ENCODE data around the gene TMEM169.

The TMEM169 gene

GRCh38 chr2:216084547-216084946 is 2.8 kb downstream of the TMEM169 start:
- H3K4me1 ChIP-seq, result no peaks in the 10 kb centered on the region
- no peak overlapping the region for H3K9ac ChIP-seq
- no peak overlapping the region for H2AFZ ChIP-seq
- H3K9me3 ChIP-seq (ENCODE audit: control insufficient read depth, low read length), result no peaks in the 10 kb centered on the region
- H3K79me2 ChIP-seq, result peaks cover 5% of the 10 kb centered on the region
- no peak overlapping the region for H3K27ac ChIP-seq
- H3K36me3 ChIP-seq (ENCODE audit: control insufficient read depth, insufficient read depth, low read length), result no peaks in the 10 kb centered on the region
- TF ChIP-seq CTCF (IDR thresholded peaks at IDR 0.05), result no peak
- no peak overlapping the region for H3K4me2 ChIP-seq (ENCODE audit: low read length)
- no peaks in the 10 kb centered on the region for H3K27me3 ChIP-seq (ENCODE audit: control insufficient read depth, insufficient read depth, low read length)
- no peak overlapping the region for H3K4me3 ChIP-seq (ENCODE audit: low read depth, low read length)

DNA sequence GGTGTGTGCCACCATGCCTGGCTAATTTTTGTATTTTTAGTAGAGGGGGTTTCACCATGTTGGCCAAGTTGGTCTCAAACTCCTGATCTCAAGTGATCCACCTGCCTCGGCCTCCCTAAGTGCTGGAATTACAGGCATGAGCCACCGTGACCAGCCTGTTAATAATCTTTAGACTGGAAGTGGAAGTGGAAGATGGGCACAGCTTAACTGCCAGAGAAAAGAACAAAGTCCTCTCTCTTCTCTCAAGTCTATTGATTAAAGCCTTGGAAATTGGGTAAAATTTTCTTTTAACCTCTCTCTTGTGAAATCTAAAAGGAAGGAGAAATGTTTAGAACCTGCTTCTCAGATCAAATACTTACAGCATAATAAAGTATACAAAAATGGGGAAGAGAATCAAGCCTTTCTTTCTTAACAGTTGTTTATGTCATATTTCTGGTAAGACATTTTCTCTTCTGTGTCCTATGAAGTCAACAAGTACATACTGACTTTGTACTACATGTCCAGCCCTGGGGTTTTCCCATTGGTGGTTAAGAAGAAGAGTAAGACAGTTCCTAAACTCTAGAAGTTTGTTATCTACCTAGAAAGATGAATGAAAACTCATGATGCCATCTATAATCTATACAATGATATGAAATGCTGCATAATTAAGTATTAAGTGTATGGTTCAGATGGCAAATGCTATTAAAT is 4.6 kb downstream of the TMEM169 start:
- peaks cover under 1% of the 10 kb centered on the region for H3K79me2 ChIP-seq
- H3K4me2 ChIP-seq (ENCODE audit: low read length), result no peak overlapping the region
- no peaks in the 10 kb centered on the region for H3K4me1 ChIP-seq
- H3K27ac ChIP-seq, result no peak overlapping the region
- no peak overlapping the region for H3K9ac ChIP-seq
- no peaks in the 10 kb centered on the region for H3K36me3 ChIP-seq (ENCODE audit: control insufficient read depth, insufficient read depth, low read length)
- no peak overlapping the region for H2AFZ ChIP-seq
- H3K4me3 ChIP-seq (ENCODE audit: low read depth, low read length), result no peak overlapping the region
- TF ChIP-seq CTCF (IDR thresholded peaks at IDR 0.05), result no peak
- no peaks in the 10 kb centered on the region for H3K9me3 ChIP-seq (ENCODE audit: control insufficient read depth, low read length)
- no peaks in the 10 kb centered on the region for H3K27me3 ChIP-seq (ENCODE audit: control insufficient read depth, insufficient read depth, low read length)

GRCh38 chr2:216090369-216090786 is 8.7 kb downstream of the TMEM169 start:
- Histone ChIP-seq H3K4me1 (no peaks in the 10 kb centered on the region), H3K9me3 (ENCODE audit: control insufficient read depth, low read length) (no peaks in the 10 kb centered on the region), H3K36me3 (ENCODE audit: control insufficient read depth, insufficient read depth, low read length) (no peaks in the 10 kb centered on the region), H3K4me3 (ENCODE audit: low read depth, low read length) (no peak overlapping the region), H3K27ac (no peak overlapping the region), H3K4me2 (ENCODE audit: low read length) (no peak overlapping the region), H3K79me2 (no peaks in the 10 kb centered on the region), H3K9ac (no peak overlapping the region), H2AFZ (no peak overlapping the region), H3K27me3 (ENCODE audit: control insufficient read depth, insufficient read depth, low read length) (no peaks in the 10 kb centered on the region)
- TF ChIP-seq CTCF (IDR thresholded peaks at IDR 0.05), result no peak

- H3K9me3 ChIP-seq (ENCODE audit: control insufficient read depth, low read length), result no peaks in the 10 kb centered on the region
- no peaks in the 10 kb centered on the region for H3K4me1 ChIP-seq
- no peaks in the 10 kb centered on the region for H3K79me2 ChIP-seq
- no peak overlapping the region for H3K4me2 ChIP-seq (ENCODE audit: low read length)
- H3K4me3 ChIP-seq (ENCODE audit: low read depth, low read length), result no peak overlapping the region
- H3K27ac ChIP-seq, result no peak overlapping the region
- H3K36me3 ChIP-seq (ENCODE audit: control insufficient read depth, insufficient read depth, low read length), result no peaks in the 10 kb centered on the region
- no peak for TF ChIP-seq CTCF (IDR thresholded peaks at IDR 0.05)
- H3K9ac ChIP-seq, result no peak overlapping the region
- H3K27me3 ChIP-seq (ENCODE audit: control insufficient read depth, insufficient read depth, low read length), result no peaks in the 10 kb centered on the region
- no peak overlapping the region for H2AFZ ChIP-seq
These were observed 10.9 kb downstream of the TMEM169 start for GRCh38 chr2:216092646-216093045.

- Histone ChIP-seq H3K9me3 (ENCODE audit: control insufficient read depth, low read length) (no peaks in the 10 kb centered on the region), H3K9ac (no peak overlapping the region), H3K4me2 (ENCODE audit: low read length) (no peak overlapping the region), H3K27ac (no peak overlapping the region), H3K4me3 (ENCODE audit: low read depth, low read length) (no peak overlapping the region), H3K36me3 (ENCODE audit: control insufficient read depth, insufficient read depth, low read length) (no peaks in the 10 kb centered on the region), H3K79me2 (no peaks in the 10 kb centered on the region), H3K4me1 (no peaks in the 10 kb centered on the region), H2AFZ (no peak overlapping the region), H3K27me3 (ENCODE audit: control insufficient read depth, insufficient read depth, low read length) (no peaks in the 10 kb centered on the region)
- no peak for TF ChIP-seq CTCF (IDR thresholded peaks at IDR 0.05)
These were observed 13.0 kb downstream of the TMEM169 start for GRCh38 chr2:216094701-216095100.
